ENCODE results near the gene DUXA. TPM values are rescaled to one million over a fixed set of nuclear protein-coding genes. Genes with fewer than 3 reads are reported as not detected.

The DUXA gene
- total RNA-seq, 1 experiment from 2014 or later = not detected

DNA sequence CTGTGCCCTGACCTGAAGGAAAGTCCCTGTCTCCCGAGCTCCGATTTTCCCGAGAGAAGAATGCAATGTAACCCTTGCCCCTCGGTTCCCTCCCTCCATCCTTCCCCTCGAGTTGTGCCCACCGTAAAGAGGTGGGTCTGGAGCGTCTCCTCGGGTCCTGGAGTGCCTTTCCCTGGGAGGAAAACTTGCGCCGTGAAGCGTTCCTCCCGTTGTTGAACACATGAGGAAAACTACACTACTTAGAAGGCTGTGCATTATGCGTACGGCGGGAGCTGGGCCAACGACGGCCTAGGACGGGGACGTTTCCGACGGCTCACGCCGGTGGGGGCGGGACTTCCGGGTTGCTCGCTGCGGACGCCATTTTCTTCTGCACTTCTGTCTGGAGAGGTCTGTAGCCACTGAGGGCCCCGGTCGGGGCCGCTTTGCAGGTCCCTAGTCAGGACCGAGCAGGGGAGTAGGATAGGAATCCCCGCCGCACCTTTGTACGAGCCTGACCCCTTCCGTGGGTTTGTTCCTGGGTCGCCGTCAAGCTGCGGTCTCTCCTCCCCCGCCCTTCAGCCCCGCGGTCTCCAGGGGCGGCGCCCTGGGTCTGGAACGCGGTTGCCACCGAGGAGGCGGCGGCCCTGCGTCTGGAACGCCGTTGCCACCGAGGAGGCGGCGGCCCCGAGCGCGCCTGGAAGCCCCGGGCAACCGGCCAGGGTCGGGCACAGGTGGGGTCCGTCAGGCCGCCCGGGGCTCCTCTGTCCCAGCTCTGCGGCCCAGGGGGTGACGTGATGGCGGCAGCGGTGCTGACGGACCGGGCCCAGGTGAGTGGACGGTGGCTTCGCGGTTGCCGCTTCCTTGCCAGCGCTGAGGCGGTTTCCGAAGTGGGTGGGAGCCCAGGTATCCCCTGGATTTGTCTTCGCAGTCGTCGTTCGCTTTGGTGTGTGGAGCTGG lies 24.1 kb upstream of the DUXA start, which contains the start of gene ZNF264:
TSS of gene ZNF264 (plus strand) at position 360 of the 936 bp plus-strand sequence. CDS start at position 774, 414 bp downstream.
- peak; percentile 75 to 88 for DNase-seq
- Histone ChIP-seq H3K36me3 (ENCODE audit: low read depth) (peaks cover 34% of the 10 kb centered on the region), H3K27ac (peak within 1 kb of the TSS; percentile 41), H3K9me3 (ENCODE audit: insufficient read depth, low read depth) (peaks cover 24% of the 10 kb centered on the region), H3F3A (ENCODE audit: insufficient read depth, low read depth) (no peaks in the 10 kb centered on the region), H4K20me1 (ENCODE audit: insufficient read depth) (no peaks in the 10 kb centered on the region), H3K4me2 (peak within 1 kb of the TSS; percentile 97), H3K9me2 (ENCODE audit: insufficient read depth) (no peaks in the 10 kb centered on the region), H2AFZ (peak within 1 kb of the TSS; percentile 97), H3K27me3 (ENCODE audit: insufficient read depth, low read depth) (peaks cover 6% of the 10 kb centered on the region; the same call in 1 of the 2 replicates), H3K79me2 (ENCODE audit: low read depth) (peaks cover 32% of the 10 kb centered on the region), H3K4me3 (peak within 1 kb of the TSS; percentile 82), H3K4me1 (replicated peaks; ENCODE audit: insufficient read depth) (peaks cover 15% of the 10 kb centered on the region)
- POLR2A ChIA-PET (ENCODE audit: unreplicated experiment) = interaction anchor here (0.5 to 0.8 kb wide), 4 partner anchors 32 to 1730 kb away, joined by 4 to 8 read pairs (median 4); no protein-coding TSS in a partner anchor
- BruUV-seq (replicated peaks) = TSS peak; percentile 42
- TF ChIP-seq EZH2 (IDR thresholded peaks at IDR 0.05; ENCODE audit: low read depth) = no peak
- no peak; the same call in 1 of the 2 replicates for TF ChIP-seq CTCF (conservative IDR thresholded peaks at IDR 0.05)
- CTCF ChIA-PET = no interaction called here
- intact Hi-C loops (cut with micrococcal nuclease; ENCODE audit: unreplicated experiment) = loop anchor here (1.0 kb wide), 1 partner anchor 33 kb away; no protein-coding TSS in a partner anchor

DNA sequence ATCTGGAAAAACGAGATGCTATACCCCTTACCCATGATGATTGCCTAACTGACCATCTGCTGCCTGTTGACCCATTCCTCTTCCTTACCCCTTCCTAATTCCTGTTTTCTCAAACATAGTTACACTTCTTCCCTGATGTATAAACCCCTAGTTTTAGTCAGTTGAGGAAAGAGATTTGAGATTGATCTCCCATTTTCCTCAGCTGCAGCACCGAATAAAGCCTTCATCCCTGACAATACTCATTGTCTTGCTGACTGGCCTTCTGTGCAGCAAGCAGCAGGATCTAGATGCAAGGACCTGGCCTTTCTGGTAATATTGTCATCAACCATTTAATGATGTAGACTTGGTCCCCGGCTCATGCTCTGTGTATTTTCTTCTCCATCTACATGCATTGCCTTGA lies 23.0 kb upstream of the DUXA start:
- intact Hi-C loops (cut with micrococcal nuclease; ENCODE audit: unreplicated experiment) = no loop called here
- CTCF ChIA-PET = no interaction called here

More for the DNA sequence above, 23.0 kb upstream of the DUXA start:
- DNase-seq = no peak
- Histone ChIP-seq H3F3A (ENCODE audit: insufficient read depth, low read depth) (no peaks in the 10 kb centered on the region), H4K20me1 (ENCODE audit: insufficient read depth) (no peaks in the 10 kb centered on the region), H2AFZ (no peak overlapping the region; the same call in 1 of the 2 replicates), H3K4me3 (peak overlapping the region; percentile 82; the same call in 1 of the 2 replicates), H3K9me2 (ENCODE audit: insufficient read depth) (no peaks in the 10 kb centered on the region), H3K27ac (no peak overlapping the region), H3K4me2 (no peak overlapping the region), H3K9me3 (ENCODE audit: insufficient read depth, low read depth) (peaks cover 24% of the 10 kb centered on the region), H3K79me2 (ENCODE audit: low read depth) (peaks cover 32% of the 10 kb centered on the region), H3K36me3 (ENCODE audit: low read depth) (peaks cover 25% of the 10 kb centered on the region), H3K4me1 (replicated peaks; ENCODE audit: insufficient read depth) (peaks cover 15% of the 10 kb centered on the region), H3K27me3 (ENCODE audit: insufficient read depth, low read depth) (peaks cover 17% of the 10 kb centered on the region; the same call in 1 of the 2 replicates)
- no TSS peak for BruUV-seq (replicated peaks)
- POLR2A ChIA-PET (ENCODE audit: unreplicated experiment) = no interaction called here
- no peak for TF ChIP-seq EZH2 (IDR thresholded peaks at IDR 0.05; ENCODE audit: low read depth)
- no peak for TF ChIP-seq CTCF (conservative IDR thresholded peaks at IDR 0.05)

Measured in PC-9 (cell line).